Measurements from ENCODE around the gene GPC6.

The GPC6 gene

GRCh38 chr13:93355094-93355493 lies 128.5 kb downstream of the GPC6 start:
- no peak for DNase-seq (ENCODE audit: low read depth, low spot score)
- POLR2A ChIA-PET = no interaction called here
- CTCF ChIA-PET = no interaction called here
- TF ChIP-seq, protein P1, sequence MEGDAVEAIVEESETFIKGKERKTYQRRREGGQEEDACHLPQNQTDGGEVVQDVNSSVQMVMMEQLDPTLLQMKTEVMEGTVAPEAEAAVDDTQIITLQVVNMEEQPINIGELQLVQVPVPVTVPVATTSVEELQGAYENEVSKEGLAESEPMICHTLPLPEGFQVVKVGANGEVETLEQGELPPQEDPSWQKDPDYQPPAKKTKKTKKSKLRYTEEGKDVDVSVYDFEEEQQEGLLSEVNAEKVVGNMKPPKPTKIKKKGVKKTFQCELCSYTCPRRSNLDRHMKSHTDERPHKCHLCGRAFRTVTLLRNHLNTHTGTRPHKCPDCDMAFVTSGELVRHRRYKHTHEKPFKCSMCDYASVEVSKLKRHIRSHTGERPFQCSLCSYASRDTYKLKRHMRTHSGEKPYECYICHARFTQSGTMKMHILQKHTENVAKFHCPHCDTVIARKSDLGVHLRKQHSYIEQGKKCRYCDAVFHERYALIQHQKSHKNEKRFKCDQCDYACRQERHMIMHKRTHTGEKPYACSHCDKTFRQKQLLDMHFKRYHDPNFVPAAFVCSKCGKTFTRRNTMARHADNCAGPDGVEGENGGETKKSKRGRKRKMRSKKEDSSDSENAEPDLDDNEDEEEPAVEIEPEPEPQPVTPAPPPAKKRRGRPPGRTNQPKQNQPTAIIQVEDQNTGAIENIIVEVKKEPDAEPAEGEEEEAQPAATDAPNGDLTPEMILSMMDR (IDR thresholded peaks at IDR 0.05; ENCODE audit: insufficient read depth, low read length, missing control alignments) = no peak
- H3K4me3 ChIP-seq (ENCODE audit: low read depth, low read length) = no peak overlapping the region

DNA sequence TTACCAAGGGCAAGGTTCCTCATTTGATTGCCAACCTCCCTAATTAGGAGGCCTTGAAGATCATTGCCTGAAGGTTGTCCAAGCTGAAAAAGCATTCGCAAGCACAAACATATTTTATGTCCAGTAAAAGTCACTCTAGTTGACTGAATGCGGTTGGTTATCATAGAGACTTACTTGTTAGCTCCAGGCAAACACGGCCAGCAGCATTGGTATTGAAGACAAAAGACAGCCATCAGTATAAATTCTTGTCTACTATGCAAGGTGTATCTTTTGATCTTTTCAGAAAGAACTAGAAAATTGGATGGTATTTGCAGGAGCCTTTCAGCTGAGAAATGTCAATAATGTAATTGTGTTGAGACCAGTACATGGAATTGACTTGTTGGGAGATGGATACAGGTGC lies 129.9 kb downstream of the GPC6 start:
- TF ChIP-seq, protein P1 (IDR thresholded peaks at IDR 0.05; ENCODE audit: insufficient read depth, low read length, missing control alignments) = no peak
- no peak overlapping the region for H3K4me3 ChIP-seq (ENCODE audit: low read depth, low read length)
- DNase-seq (ENCODE audit: low read depth, low spot score) = no peak
- POLR2A ChIA-PET = interaction anchor here (0.6 kb wide), 1 partner anchor 47 kb away, joined by 3 read pairs; no protein-coding TSS in a partner anchor
- CTCF ChIA-PET = no interaction called here

GRCh38 chr13:93360021-93360420 lies 133.4 kb downstream of the GPC6 start:
- TF ChIP-seq, protein P1 (IDR thresholded peaks at IDR 0.05; ENCODE audit: insufficient read depth, low read length, missing control alignments) = no peak
- no peak for DNase-seq (ENCODE audit: low read depth, low spot score)
- no peak overlapping the region for H3K4me3 ChIP-seq (ENCODE audit: low read depth, low read length)
- POLR2A ChIA-PET = no interaction called here
- CTCF ChIA-PET = no interaction called here

DNA sequence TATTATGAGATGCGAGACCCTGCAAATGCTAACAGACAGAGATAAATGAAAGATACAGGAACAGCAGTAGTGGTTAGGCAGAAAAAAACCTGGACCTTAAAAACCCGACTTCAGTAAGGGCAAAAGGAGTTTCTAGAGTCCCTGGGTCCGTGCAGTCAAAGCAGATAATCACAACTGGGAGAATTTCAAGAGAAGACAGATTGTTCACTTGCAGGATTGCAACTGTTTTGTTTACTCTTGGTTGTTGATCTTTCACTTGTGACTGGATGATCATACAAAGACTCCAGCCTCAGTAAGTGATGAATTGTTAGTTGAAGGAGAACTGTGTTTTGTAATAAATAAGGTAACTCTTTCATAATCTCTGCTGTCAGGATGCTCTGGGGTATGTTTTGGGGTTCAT lies 135.1 kb downstream of the GPC6 start:
- no peak for DNase-seq (ENCODE audit: low read depth, low spot score)
- TF ChIP-seq, protein P1 (IDR thresholded peaks at IDR 0.05; ENCODE audit: insufficient read depth, low read length, missing control alignments) = no peak
- no peak overlapping the region for H3K4me3 ChIP-seq (ENCODE audit: low read depth, low read length)
- ChIA-PET CTCF (no interaction called here), POLR2A (no interaction called here)

GRCh38 chr13:93364166-93364565 lies 137.6 kb downstream of the GPC6 start:
- CTCF ChIA-PET = no interaction called here
- no peak overlapping the region for H3K4me3 ChIP-seq (ENCODE audit: low read depth, low read length)
- POLR2A ChIA-PET = no interaction called here
- no peak for DNase-seq (ENCODE audit: low read depth, low spot score)
- TF ChIP-seq, protein P1 (IDR thresholded peaks at IDR 0.05; ENCODE audit: insufficient read depth, low read length, missing control alignments) = no peak

- TF ChIP-seq, protein P1 (IDR thresholded peaks at IDR 0.05; ENCODE audit: insufficient read depth, low read length, missing control alignments) = no peak
- ChIA-PET POLR2A (no interaction called here), CTCF (no interaction called here)
- no peak overlapping the region for H3K4me3 ChIP-seq (ENCODE audit: low read depth, low read length)
- no peak for DNase-seq (ENCODE audit: low read depth, low spot score)
Observed at GRCh38 chr13:93368296-93368695, 141.7 kb downstream of the GPC6 start.

All from AG04449 (cell line).